GM12864 (cell line): Measurements from ENCODE around the gene ACTL6B.

Experiments
- DNase-seq: peaks from one replicate; pipeline ENCODE4 v3.0.0-alpha.2; 2011; ENCODE audit warnings: low read depth
- H3K4me3 ChIP-seq: 2 replicates; pipeline ENCODE4 v1.5.1; 2011; ENCODE audit warnings: mild to moderate bottlenecking, low read depth, low read length, control low read depth
- TF ChIP-seq, protein P1 (sequence below): IDR thresholded peaks from 2 replicates; pipeline ENCODE4 v1.5.1; 2011; ENCODE audit warnings: low read depth, mild to moderate bottlenecking, moderate library complexity, low read length, control low read depth, inconsistent platforms; ENCODE audit errors: missing control alignments

Gene ACTL6B

DNA sequence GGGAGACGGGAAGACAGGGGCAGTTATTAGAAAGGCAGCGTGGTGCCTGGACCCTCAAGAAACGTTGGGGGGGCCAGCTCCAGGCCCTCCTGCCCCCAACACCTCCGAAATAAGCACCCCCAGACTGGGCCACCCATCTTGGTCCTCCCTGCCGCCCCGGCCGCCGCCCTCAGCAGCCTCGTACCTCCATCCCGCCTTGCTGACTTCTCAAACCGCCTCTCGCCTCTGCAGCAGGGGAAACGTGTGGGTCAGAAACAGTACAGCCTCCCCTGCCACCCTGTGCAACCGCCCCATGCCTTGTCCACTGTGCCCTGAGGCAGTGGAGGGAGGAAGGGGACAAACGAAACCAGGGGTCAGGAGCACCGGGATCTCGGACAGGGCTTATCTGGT, 30.6 kb upstream of the ACTL6B start:
- no peak overlapping the region for H3K4me3 ChIP-seq
- TF ChIP-seq, protein P1, sequence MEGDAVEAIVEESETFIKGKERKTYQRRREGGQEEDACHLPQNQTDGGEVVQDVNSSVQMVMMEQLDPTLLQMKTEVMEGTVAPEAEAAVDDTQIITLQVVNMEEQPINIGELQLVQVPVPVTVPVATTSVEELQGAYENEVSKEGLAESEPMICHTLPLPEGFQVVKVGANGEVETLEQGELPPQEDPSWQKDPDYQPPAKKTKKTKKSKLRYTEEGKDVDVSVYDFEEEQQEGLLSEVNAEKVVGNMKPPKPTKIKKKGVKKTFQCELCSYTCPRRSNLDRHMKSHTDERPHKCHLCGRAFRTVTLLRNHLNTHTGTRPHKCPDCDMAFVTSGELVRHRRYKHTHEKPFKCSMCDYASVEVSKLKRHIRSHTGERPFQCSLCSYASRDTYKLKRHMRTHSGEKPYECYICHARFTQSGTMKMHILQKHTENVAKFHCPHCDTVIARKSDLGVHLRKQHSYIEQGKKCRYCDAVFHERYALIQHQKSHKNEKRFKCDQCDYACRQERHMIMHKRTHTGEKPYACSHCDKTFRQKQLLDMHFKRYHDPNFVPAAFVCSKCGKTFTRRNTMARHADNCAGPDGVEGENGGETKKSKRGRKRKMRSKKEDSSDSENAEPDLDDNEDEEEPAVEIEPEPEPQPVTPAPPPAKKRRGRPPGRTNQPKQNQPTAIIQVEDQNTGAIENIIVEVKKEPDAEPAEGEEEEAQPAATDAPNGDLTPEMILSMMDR, result no peak
- DNase-seq, result no peak

DNA sequence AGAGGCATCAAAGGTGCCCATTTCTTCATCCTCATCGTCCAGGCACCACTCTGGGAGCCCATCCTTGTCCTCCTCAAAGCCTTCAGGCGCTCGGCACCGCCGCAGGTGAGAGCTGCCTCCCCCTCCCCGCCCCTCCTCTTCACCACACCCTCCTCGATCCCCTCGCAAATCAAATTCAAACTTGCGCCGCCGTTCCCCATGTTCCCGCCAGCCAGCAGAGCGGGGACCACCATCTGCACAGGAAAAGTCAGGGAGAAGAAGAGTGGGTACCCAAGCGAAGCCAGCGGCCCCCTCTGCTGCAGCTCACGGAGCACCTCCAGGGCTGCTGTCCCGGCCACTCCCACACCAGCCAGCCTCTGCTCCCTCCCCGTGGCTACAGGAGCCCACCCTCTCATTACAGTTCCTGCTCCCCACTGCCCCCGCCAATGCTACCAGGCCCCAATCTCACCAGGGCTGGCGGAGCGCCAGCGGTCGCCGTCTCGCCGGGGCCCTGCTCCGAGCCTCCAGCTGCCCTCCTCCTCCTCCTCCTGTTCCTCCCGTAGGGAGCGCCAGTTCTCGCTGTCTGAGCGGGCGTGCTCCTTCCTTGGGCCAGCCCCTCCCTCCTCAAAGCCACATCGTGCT, 30.1 kb upstream of the ACTL6B start:
- no peak for DNase-seq
- TF ChIP-seq, protein P1, result no peak
- no peak overlapping the region for H3K4me3 ChIP-seq

DNA sequence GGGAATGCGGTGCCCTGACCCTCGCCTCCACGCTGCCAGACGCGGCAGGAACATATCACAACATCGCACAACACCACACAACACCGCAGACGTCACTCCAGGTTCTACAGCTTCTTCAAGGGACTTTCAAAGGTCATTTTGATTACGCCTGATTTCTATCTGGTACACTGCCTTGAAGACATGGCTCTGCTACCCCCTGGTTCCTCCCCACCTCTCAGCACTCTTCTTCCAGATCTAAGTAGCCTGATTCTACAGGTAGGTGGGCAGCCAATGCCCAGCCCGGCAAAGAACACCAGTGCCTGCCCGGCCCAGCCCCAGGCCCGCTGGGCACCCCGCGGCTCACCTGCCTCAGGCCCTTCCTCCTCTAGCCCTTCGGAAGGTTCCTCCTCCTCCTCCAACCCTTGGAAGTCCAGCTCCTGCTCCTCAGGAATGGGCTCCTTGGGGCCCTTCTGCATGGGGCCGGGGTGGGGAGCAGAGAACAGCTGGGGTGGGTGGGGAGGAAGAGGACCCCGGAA, 29.4 kb upstream of the ACTL6B start:
- no peak for DNase-seq
- TF ChIP-seq, protein P1, result no peak
- H3K4me3 ChIP-seq, result no peak overlapping the region

DNA sequence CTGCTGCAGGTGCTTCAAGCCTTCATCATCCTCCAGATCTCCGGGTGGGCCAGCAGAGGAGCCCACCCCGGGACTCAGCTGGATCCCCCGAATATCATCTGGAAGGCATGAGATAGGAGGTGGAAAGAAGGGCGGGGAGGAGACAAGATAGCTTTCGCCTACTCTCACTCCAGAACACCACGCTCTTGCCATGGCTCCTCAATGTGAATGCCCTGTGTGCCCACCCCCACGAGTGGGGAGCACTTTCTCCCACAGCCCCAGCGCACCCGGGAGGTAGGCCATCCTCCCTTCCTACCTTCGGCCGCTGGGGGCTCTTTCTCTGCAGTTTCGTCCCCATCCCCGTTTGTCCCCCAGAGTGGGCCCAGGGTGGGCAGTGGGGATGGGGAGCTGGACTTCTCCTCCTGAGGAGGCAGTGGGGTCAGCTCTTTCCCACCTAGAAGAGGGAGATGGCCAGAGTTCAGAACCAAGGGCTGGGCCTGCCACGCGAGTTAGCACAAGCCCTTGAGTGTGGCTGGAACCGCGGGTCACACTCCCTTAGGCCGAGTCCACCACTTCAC, 28.9 kb upstream of the ACTL6B start:
- TF ChIP-seq, protein P1, result no peak
- no peak for DNase-seq

DNA sequence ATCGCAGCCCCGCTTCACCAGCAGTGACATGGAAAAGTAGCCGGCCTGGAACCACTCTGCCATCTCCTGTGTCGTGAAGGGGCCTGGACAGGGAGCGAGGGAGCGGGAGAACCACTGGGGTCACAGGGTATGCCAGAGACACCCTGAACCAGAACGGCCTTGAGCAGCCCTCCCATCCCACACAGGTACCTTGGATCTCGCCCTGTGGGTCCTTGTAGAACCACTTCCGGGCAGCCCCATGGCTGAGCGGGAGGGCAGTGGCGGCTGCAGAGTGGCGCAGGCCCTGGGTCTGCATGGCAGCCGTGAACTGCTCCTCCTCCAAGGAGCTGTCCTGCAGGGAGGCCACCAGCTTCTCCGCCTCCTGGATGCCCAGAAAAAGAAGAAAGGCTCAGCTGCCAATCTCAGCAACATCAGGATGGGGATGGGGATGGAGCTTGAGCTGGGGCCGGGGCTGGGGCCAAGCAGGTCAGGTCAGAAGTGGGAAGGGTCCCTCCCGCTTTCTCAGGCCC, 28.3 kb upstream of the ACTL6B start:
- no peak overlapping the region for H3K4me3 ChIP-seq
- no peak for DNase-seq
- TF ChIP-seq, protein P1, result no peak

More for the DNA sequence above, 28.9 kb upstream of the ACTL6B start:
- no peak overlapping the region for H3K4me3 ChIP-seq

DNA sequence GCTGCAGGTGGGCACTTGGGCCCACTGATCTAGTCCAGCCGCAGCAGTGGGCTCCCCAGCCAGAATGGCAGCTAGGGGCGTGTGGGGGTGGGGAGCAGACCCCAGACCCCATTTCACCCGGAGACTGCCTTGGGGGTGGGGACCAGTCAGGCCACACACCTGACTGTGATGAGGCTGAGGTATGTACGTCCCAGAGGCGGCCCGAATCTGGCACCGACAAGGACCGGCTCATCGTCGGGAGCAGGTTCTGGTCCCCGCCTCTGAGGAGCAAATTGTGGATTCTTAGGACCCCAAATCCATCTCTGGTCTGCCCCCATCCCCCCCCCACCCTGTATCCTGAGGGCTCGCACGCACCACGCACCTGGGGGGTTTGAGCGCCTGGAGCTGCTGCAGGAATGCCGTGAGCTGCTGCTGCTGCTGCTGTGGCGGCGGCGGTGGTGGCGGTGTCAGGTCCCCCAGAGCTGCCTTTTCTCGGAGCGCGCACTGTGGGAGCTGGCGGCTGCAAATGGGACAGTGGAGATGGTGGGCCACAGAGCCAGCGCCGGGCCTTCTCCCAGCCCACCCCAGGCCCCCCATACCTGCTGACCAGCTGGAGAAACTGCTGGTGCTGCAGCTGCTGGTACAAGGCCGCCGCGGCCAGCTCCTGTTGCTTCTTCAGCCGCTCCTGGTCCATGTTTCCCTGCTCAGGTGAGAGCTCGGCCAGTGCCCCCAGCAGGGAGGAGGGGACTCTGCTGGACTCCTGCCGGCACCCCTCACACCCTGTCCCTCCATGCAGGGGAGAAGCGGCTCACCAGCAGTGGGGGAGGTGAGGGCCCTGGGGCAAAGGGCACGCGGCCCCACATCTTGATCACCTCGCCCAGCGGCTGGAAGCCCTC, 27.6 kb upstream of the ACTL6B start:
- DNase-seq, result no peak
- TF ChIP-seq, protein P1, result no peak
- H3K4me3 ChIP-seq, result no peak overlapping the region
